ENCODE results near the gene ACSF3. TPM values are rescaled to one million over a fixed set of nuclear protein-coding genes. Genes with fewer than 3 reads are reported as not detected.

The ACSF3 gene
- total RNA-seq, 1 experiment from 2014 or later: 39.2 TPM

DNA sequence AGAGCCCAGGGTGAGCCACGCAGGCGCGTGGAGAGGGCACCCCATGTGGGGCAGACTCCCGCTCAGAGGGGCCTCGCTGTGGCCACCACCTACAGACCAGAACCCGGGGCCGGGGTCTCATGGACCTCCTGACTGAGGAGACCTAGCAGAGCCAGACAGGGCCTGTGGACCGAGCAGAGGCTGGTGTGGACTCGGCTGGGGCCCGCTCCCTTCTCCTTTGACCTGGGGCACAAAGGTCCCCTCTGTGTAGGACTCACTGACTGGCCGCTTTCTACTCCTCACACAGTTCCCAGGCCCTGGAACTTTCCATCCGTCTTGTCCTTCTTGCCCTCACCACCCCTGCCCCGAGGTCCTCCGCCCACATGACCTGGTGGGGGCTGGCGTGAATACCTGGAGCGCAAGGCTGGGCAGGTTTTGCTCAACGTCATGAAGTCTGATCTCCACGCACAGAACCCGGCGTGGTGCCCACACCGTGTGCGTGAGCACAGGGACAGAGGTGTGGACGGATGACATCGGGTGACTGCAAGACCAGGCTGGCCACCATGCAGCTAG is 44.7 kb upstream of the ACSF3 start:
- POLR2A ChIA-PET: no interaction called here
- intact Hi-C loops (cut with micrococcal nuclease): no loop called here
- TF ChIP-seq, protein P1, sequence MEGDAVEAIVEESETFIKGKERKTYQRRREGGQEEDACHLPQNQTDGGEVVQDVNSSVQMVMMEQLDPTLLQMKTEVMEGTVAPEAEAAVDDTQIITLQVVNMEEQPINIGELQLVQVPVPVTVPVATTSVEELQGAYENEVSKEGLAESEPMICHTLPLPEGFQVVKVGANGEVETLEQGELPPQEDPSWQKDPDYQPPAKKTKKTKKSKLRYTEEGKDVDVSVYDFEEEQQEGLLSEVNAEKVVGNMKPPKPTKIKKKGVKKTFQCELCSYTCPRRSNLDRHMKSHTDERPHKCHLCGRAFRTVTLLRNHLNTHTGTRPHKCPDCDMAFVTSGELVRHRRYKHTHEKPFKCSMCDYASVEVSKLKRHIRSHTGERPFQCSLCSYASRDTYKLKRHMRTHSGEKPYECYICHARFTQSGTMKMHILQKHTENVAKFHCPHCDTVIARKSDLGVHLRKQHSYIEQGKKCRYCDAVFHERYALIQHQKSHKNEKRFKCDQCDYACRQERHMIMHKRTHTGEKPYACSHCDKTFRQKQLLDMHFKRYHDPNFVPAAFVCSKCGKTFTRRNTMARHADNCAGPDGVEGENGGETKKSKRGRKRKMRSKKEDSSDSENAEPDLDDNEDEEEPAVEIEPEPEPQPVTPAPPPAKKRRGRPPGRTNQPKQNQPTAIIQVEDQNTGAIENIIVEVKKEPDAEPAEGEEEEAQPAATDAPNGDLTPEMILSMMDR (IDR thresholded peaks at IDR 0.05; ENCODE audit: unreplicated experiment): no peak
- no peak for DNase-seq (ENCODE audit: unreplicated experiment)
- Mint-ChIP-seq H3K9me3 (ENCODE audit: unreplicated experiment) (peaks cover 8% of the 10 kb centered on the region), H3K4me1 (ENCODE audit: insufficient read depth, unreplicated experiment) (peaks cover 10% of the 10 kb centered on the region), H3K27me3 (ENCODE audit: insufficient read depth, unreplicated experiment) (peaks cover 25% of the 10 kb centered on the region), H3K4me3 (ENCODE audit: unreplicated experiment) (no peak overlapping the region), H3K36me3 (ENCODE audit: insufficient read depth, unreplicated experiment) (no peaks in the 10 kb centered on the region), H3K27ac (ENCODE audit: low read depth, unreplicated experiment) (no peak overlapping the region)
- CTCF ChIA-PET: interaction anchor here (0.6 kb wide), 1 partner anchor 121 kb away, joined by 3 read pairs; no protein-coding TSS in a partner anchor
- no TSS peak for BruUV-seq (replicated peaks)

DNA sequence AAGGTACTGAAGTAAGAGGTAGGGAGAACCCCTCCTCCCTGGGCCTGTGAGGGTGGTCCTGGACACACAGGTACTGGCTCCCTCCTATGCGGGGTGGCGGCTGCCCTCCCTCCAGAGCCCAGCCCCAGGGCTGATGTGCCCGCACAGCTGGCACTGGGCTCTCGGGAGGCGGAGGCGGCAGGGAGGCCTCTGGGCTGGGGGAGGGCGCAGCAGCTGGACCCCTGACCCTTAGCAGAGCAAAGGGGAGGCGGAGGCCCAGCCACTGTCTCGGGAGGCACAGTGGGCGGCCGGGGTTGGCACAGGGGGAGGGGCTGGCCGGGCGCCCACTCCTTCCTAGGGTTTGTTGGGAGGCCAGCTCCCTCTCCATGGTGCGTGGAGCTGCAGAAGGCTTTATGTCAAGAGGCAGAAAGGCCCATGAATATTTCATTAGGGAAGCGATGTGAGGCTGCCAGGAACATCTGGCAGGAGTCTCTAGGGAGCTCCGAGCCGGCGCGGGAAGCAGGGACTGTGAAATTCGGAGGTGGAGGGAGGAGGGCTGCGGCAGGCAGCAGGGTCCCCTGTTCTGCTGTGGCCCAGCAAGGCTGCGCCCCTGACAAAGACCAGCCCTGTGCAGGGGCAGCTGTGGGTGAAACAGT is 44.1 kb upstream of the ACSF3 start:
- intact Hi-C loops (cut with micrococcal nuclease): no loop called here
- TF ChIP-seq, protein P1 (IDR thresholded peaks at IDR 0.05; ENCODE audit: unreplicated experiment): no peak
- no peak overlapping the region for H3K4me3 Mint-ChIP-seq (ENCODE audit: unreplicated experiment)
- no TSS peak for BruUV-seq (replicated peaks)
- peaks cover 8% of the 10 kb centered on the region for H3K9me3 Mint-ChIP-seq (ENCODE audit: unreplicated experiment)
- POLR2A ChIA-PET: no interaction called here
- peaks cover 10% of the 10 kb centered on the region for H3K4me1 Mint-ChIP-seq (ENCODE audit: insufficient read depth, unreplicated experiment)
- peaks cover 19% of the 10 kb centered on the region for H3K27me3 Mint-ChIP-seq (ENCODE audit: insufficient read depth, unreplicated experiment)
- CTCF ChIA-PET: interaction anchor here (0.6 kb wide), 1 partner anchor 121 kb away, joined by 3 read pairs; no protein-coding TSS in a partner anchor
- H3K36me3 Mint-ChIP-seq (ENCODE audit: insufficient read depth, unreplicated experiment): no peaks in the 10 kb centered on the region
- DNase-seq (ENCODE audit: unreplicated experiment): no peak
- H3K27ac Mint-ChIP-seq (ENCODE audit: low read depth, unreplicated experiment): no peak overlapping the region

DNA sequence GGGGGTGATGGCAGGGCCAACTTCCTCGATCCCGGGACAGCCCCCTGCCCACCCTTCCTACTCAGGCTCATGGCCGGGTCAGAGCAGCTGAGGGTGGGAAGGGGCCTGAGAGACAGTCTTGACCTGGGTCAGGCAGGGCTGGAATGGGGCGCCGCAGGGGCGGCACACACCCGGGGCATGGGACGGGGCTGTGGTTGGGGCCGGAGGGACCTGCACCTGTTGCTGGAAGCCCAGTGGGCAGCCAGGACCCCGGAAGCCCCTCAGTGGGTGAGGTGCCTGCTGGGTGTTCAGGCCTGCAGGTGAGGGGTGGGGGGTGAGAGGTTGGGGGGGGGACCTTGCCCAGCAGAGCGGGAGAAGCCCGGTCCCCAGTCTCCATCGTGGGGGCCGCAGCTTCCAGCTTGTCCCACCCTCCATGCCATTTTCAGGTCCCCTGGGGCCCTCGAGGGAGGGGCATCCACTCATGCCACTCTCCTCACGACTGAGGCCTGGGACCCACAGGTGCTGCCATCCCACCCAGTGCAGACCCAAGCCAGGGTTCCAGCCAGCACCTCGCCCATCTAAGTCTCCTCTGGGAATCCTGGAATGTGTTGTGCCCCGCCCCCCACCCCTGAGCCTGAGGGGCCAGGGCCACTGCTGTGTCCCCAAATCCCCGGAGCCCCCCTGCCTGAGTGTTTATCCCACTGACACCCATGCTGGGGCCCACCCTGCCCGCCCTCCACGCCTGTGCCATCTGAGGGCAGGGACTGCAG is 43.4 kb upstream of the ACSF3 start:
- ChIA-PET CTCF (interaction anchor here (0.9 kb wide), 1 partner anchor 12 kb away, joined by 3 read pairs; no protein-coding TSS in a partner anchor), POLR2A (no interaction called here)
- peaks cover 12% of the 10 kb centered on the region for H3K27me3 Mint-ChIP-seq (ENCODE audit: insufficient read depth, unreplicated experiment)
- no peak overlapping the region for H3K4me3 Mint-ChIP-seq (ENCODE audit: unreplicated experiment)
- BruUV-seq (replicated peaks): no TSS peak
- TF ChIP-seq, protein P1 (IDR thresholded peaks at IDR 0.05; ENCODE audit: unreplicated experiment): no peak
- intact Hi-C loops (cut with micrococcal nuclease): no loop called here
- H3K4me1 Mint-ChIP-seq (ENCODE audit: insufficient read depth, unreplicated experiment): peaks cover 10% of the 10 kb centered on the region
- DNase-seq (ENCODE audit: unreplicated experiment): no peak
- H3K9me3 Mint-ChIP-seq (ENCODE audit: unreplicated experiment): peaks cover 8% of the 10 kb centered on the region
- H3K27ac Mint-ChIP-seq (ENCODE audit: low read depth, unreplicated experiment): no peak overlapping the region
- H3K36me3 Mint-ChIP-seq (ENCODE audit: insufficient read depth, unreplicated experiment): no peaks in the 10 kb centered on the region

DNA sequence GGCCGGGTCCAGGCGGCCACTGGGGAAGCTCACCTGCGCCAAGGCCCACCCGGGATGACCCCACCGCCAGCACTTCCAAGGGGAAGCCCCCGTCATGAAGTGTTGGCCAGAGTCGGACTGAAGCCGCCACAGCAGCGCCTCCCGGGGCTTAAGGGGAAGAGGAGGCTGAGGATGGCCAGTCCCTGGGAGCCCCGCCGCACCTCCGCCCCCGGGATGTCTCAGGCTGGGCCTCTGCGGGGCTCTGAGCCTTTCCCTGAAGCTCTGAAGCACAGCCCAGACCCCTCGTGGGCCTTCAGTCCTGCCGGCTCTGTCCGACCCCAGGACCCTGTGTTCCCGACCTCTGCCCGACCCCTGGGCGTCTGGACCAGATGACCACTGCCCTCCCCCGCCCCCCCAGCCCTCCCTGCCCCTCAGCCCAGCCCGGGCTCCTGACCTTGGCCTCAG is 42.8 kb upstream of the ACSF3 start:
- ChIA-PET POLR2A (interaction anchor here (0.6 kb wide), 1 partner anchor 43 kb away, joined by 4 read pairs; the partner anchor contains the start of gene ACSF3), CTCF (interaction anchor here (0.9 kb wide), 1 partner anchor 13 kb away, joined by 3 read pairs; no protein-coding TSS in a partner anchor)
- H3K27me3 Mint-ChIP-seq (ENCODE audit: insufficient read depth, unreplicated experiment): peaks cover 6% of the 10 kb centered on the region
- H3K4me1 Mint-ChIP-seq (ENCODE audit: insufficient read depth, unreplicated experiment): peaks cover 10% of the 10 kb centered on the region
- no peak overlapping the region for H3K27ac Mint-ChIP-seq (ENCODE audit: low read depth, unreplicated experiment)
- TF ChIP-seq, protein P1 (IDR thresholded peaks at IDR 0.05; ENCODE audit: unreplicated experiment): no peak
- intact Hi-C loops (cut with micrococcal nuclease): no loop called here
- no peak overlapping the region for H3K4me3 Mint-ChIP-seq (ENCODE audit: unreplicated experiment)
- peaks cover 4% of the 10 kb centered on the region for H3K9me3 Mint-ChIP-seq (ENCODE audit: unreplicated experiment)
- no TSS peak for BruUV-seq (replicated peaks)
- H3K36me3 Mint-ChIP-seq (ENCODE audit: insufficient read depth, unreplicated experiment): no peaks in the 10 kb centered on the region
- DNase-seq (ENCODE audit: unreplicated experiment): no peak

Data from MCF 10A (cell line).